Neural cell (in vitro differentiated cells): Measurements from ENCODE around the gene DENND1A. TPM values are rescaled to one million over a fixed set of nuclear protein-coding genes. Genes with fewer than 3 reads are reported as not detected.

Experiments used
- H2AFZ ChIP-seq: fragments of 200-600, 300-800 bp; sonication (generic), shearing (Covaris generic); 2 replicates; pipeline ENCODE4 v1.6.0; 2014; ENCODE audit warnings: low read depth, mild to moderate bottlenecking, antibody characterized with exemption, low read length, moderate library complexity
- H3F3A ChIP-seq: fragments of 200-600 bp; shearing (Covaris generic); 2 replicates; pipeline ENCODE4 v1.6.1; 2016; ENCODE audit warnings: mild to moderate bottlenecking, moderate library complexity, mixed read lengths, antibody characterized with exemption, low read length; ENCODE audit not compliant: insufficient read depth, poor library complexity, severe bottlenecking
- H3K27ac ChIP-seq: fragments of 200-600, 300-800 bp; sonication (generic), shearing (Covaris generic); 2 replicates; pipeline ENCODE4 v1.5.1; 2014; ENCODE audit warnings: mild to moderate bottlenecking, low read length, moderate library complexity
- H3K27me3 ChIP-seq: fragments of 300-800, 200-600 bp; sonication (generic), shearing (Covaris generic); 2 replicates; pipeline ENCODE4 v1.6.0; 2014; ENCODE audit warnings: mild to moderate bottlenecking, low read depth, low read length, moderate library complexity; ENCODE audit not compliant: insufficient read depth
- H3K36me3 ChIP-seq: fragments of 300-800, 200-600 bp; sonication (generic), shearing (Covaris generic); 2 replicates; pipeline ENCODE4 v1.5.1; 2014; ENCODE audit warnings: mild to moderate bottlenecking, antibody characterized with exemption, low read length, moderate library complexity; ENCODE audit not compliant: insufficient read depth
- H3K4me2 ChIP-seq: fragments of 300-800, 200-600 bp; sonication (generic), shearing (Covaris generic); 2 replicates; pipeline ENCODE4 v1.6.0; 2014; ENCODE audit warnings: mild to moderate bottlenecking, low read length
- H3K4me3 ChIP-seq: fragments of 300-800, 200-600 bp; sonication (generic), shearing (Covaris generic); 2 replicates; pipeline ENCODE4 v1.5.1; 2014; ENCODE audit warnings: mild to moderate bottlenecking, low read length, moderate library complexity
- H3K79me2 ChIP-seq: fragments of 200-600 bp; shearing (Covaris generic); replicated peaks from 2 replicates; pipeline ENCODE4 v1.6.0; 2014; ENCODE audit warnings: mild to moderate bottlenecking, low read length, moderate library complexity; ENCODE audit not compliant: insufficient read depth
- H3K9ac ChIP-seq: fragments of 300-800, 200-600 bp; sonication (generic), shearing (Covaris generic); 2 replicates; pipeline ENCODE4 v1.6.1; 2016; ENCODE audit warnings: mild to moderate bottlenecking, low read length, mixed read lengths
- H3K9me2 ChIP-seq: fragments of 200-600 bp; shearing (Covaris generic); 2 replicates; pipeline ENCODE4 v1.6.1; 2016; ENCODE audit warnings: mild to moderate bottlenecking, low read length, mixed read lengths; ENCODE audit not compliant: insufficient read depth
- H3K9me3 ChIP-seq: fragments of 200-600, 300-800 bp; sonication (generic), shearing (Covaris generic); 2 replicates; pipeline ENCODE4 v1.6.1; 2016; ENCODE audit warnings: mild to moderate bottlenecking, mixed run types, low read length, moderate library complexity, mixed read lengths
- H4K20me1 ChIP-seq: fragments of 200-600 bp; shearing (Covaris generic); 2 replicates; pipeline ENCODE4 v1.6.1; 2016; ENCODE audit warnings: mild to moderate bottlenecking, mixed run types; ENCODE audit not compliant: insufficient read depth
- CTCF ChIP-seq: fragments of 450-650 bp; IDR thresholded peaks from 2 replicates; pipeline ENCODE4 v1.5.1; 2014; ENCODE audit warnings: antibody characterized with exemption, mild to moderate bottlenecking, moderate library complexity; ENCODE audit not compliant: poor library complexity, severe bottlenecking
- EP300 ChIP-seq: fragments of 450-650 bp; conservative IDR thresholded peaks from 2 replicates; pipeline ENCODE4 v1.6.1; 2014; ENCODE audit warnings: antibody characterized with exemption, mild to moderate bottlenecking, moderate library complexity; ENCODE audit not compliant: poor library complexity, severe bottlenecking
- EZH2 ChIP-seq: fragments of 200-600, 300-800 bp; shearing (Covaris generic), sonication (generic); IDR thresholded peaks from 2 replicates; pipeline ENCODE4 v1.6.1; 2014; ENCODE audit warnings: antibody characterized with exemption, low read length, borderline replicate concordance, mild to moderate bottlenecking; ENCODE audit not compliant: insufficient read depth, poor library complexity, severe bottlenecking
- MXI1 ChIP-seq: fragments of 450-650 bp; conservative IDR thresholded peaks from 2 replicates; pipeline ENCODE4 v1.6.1; 2014; ENCODE audit warnings: antibody characterized with exemption, mild to moderate bottlenecking; ENCODE audit not compliant: poor library complexity, severe bottlenecking
- POLR2AphosphoS5 ChIP-seq: IDR thresholded peaks from 2 replicates; pipeline ENCODE4 v1.6.1; 2012
- RAD21 ChIP-seq: fragments of 450-650 bp; conservative IDR thresholded peaks from 2 replicates; pipeline ENCODE4 v1.6.1; 2014; ENCODE audit warnings: antibody characterized with exemption, mild to moderate bottlenecking, moderate library complexity
- REST ChIP-seq: IDR thresholded peaks from 2 replicates; pipeline ENCODE4 v1.6.1; 2012; ENCODE audit warnings: borderline replicate concordance
- SMC3 ChIP-seq: fragments of 450-650 bp; conservative IDR thresholded peaks from 2 replicates; pipeline ENCODE4 v1.6.1; 2014; ENCODE audit warnings: antibody characterized with exemption, mild to moderate bottlenecking, moderate library complexity; ENCODE audit not compliant: poor library complexity
- TAF1 ChIP-seq: IDR thresholded peaks from 2 replicates; pipeline ENCODE4 v1.6.1; 2012; ENCODE audit warnings: low read depth
- polyA plus RNA-seq: library from polyadenylated mRNA; depleted of rRNA; stranded (reverse); fragments of >200 nt; gene quantifications from 2 replicates; pipeline ENCODE4 v1.2.3, GENCODE V29; 2014

Gene DENND1A
- polyA plus RNA-seq, 1 donor from 2014 or later: 2.3 TPM

GRCh38 chr9:123727332-123727731 lies 202.6 kb downstream of the DENND1A start:
- H3K9ac ChIP-seq: no peak overlapping the region
- no peak overlapping the region for H3K27ac ChIP-seq
- TF ChIP-seq EP300 (no peak), RAD21 (no peak), REST (no peak), POLR2AphosphoS5 (no peak), TAF1 (no peak), SMC3 (no peak), CTCF (no peak), EZH2 (no peak)
- H2AFZ ChIP-seq: no peak overlapping the region
- H3K4me3 ChIP-seq: no peak overlapping the region
- H3F3A ChIP-seq: no peaks in the 10 kb centered on the region
- no peaks in the 10 kb centered on the region for H3K9me3 ChIP-seq
- H3K36me3 ChIP-seq: no peaks in the 10 kb centered on the region
- H3K79me2 ChIP-seq: no peaks in the 10 kb centered on the region
- no peaks in the 10 kb centered on the region for H3K27me3 ChIP-seq
- H3K9me2 ChIP-seq: no peaks in the 10 kb centered on the region
- H3K4me2 ChIP-seq: no peak overlapping the region
- no peaks in the 10 kb centered on the region for H4K20me1 ChIP-seq

GRCh38 chr9:123725389-123725788 lies 204.5 kb downstream of the DENND1A start:
- H3K27ac ChIP-seq: no peak overlapping the region
- H3K4me2 ChIP-seq: no peak overlapping the region
- H3K4me3 ChIP-seq: no peak overlapping the region
- TF ChIP-seq CTCF: no peak
- no peak for TF ChIP-seq TAF1
- TF ChIP-seq REST: no peak
- no peak for TF ChIP-seq POLR2AphosphoS5
- TF ChIP-seq RAD21: no peak
- TF ChIP-seq MXI1: no peak
- no peaks in the 10 kb centered on the region for H3F3A ChIP-seq
- H3K9ac ChIP-seq: no peak overlapping the region
- no peaks in the 10 kb centered on the region for H4K20me1 ChIP-seq
- no peaks in the 10 kb centered on the region for H3K9me2 ChIP-seq
- H3K36me3 ChIP-seq: no peaks in the 10 kb centered on the region
- peaks cover 5% of the 10 kb centered on the region for H3K9me3 ChIP-seq
- no peaks in the 10 kb centered on the region for H3K79me2 ChIP-seq
- no peak overlapping the region for H2AFZ ChIP-seq
- no peaks in the 10 kb centered on the region for H3K27me3 ChIP-seq
